Measurements from ENCODE around the gene LGALS7.
"Not testable (repeated sequence)": the region's sequence is repeated elsewhere in the genome, so short reads cannot be mapped to it uniquely, and the experiment has no call there.

The LGALS7 gene

DNA sequence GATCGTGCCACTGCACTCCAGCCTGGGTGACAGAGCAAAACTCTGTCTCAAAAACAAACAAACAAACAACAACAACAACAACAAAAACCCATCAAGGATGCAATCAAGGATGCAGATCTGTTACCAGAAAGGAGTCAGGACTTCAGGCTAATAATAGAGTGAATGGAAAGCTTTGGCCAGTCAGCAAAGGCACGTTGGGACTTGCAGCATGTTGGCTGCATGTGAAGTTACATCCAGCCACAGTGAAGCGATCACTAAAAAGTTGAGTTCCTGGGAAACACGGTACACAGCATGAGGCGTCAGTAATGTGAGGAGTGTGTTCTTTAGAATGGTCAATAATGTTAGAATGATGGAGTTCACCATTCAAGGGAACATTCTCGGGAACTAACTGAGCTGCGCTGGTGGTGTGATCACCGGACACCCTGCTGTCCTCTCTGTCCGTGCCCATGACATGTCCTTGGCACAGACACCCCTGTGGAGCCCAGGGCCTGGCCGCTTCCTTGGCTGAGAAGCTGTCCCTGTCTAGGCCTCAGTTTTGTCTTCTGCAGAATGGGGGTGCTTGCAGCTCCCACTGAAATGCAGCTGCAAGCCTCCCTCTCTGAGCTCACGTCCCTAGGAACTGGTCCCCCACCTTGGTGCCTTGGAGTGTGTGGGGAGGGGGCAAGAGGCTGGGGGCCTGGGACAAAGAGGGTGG, 13.4 kb upstream of the LGALS7 start:
- TF ChIP-seq, protein P1, sequence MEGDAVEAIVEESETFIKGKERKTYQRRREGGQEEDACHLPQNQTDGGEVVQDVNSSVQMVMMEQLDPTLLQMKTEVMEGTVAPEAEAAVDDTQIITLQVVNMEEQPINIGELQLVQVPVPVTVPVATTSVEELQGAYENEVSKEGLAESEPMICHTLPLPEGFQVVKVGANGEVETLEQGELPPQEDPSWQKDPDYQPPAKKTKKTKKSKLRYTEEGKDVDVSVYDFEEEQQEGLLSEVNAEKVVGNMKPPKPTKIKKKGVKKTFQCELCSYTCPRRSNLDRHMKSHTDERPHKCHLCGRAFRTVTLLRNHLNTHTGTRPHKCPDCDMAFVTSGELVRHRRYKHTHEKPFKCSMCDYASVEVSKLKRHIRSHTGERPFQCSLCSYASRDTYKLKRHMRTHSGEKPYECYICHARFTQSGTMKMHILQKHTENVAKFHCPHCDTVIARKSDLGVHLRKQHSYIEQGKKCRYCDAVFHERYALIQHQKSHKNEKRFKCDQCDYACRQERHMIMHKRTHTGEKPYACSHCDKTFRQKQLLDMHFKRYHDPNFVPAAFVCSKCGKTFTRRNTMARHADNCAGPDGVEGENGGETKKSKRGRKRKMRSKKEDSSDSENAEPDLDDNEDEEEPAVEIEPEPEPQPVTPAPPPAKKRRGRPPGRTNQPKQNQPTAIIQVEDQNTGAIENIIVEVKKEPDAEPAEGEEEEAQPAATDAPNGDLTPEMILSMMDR (IDR thresholded peaks at IDR 0.05): no peak
- peaks cover 20% of the 10 kb centered on the region for H3K27me3 Mint-ChIP-seq (ENCODE audit: low read depth, poor library complexity)

DNA sequence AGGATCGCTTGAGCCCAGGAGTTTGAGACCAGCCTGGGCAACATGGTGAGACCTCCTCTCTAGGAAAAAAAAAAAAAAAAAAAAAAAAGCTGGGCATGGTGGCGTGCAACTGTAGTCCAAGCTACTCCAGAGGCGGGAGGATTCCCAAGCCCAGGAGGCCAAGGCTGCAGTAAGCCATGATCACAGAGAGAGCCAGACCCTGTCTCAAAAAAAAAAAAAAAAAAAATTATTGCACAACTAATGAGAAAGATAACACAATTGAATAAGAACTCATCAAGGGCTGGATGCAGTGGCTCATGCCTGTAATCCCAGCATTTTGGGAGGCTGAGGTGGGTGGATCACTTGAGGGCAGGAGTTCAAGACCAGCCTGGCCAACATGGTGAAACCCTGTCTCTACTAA, 12.7 kb upstream of the LGALS7 start:
- peaks cover 20% of the 10 kb centered on the region for H3K27me3 Mint-ChIP-seq (ENCODE audit: low read depth, poor library complexity)
- not testable (repeated sequence) for H3K9me3 Mint-ChIP-seq; H3K4me3 Mint-ChIP-seq; H3K27ac Mint-ChIP-seq; H3K4me1 Mint-ChIP-seq; H3K36me3 Mint-ChIP-seq (ENCODE audit: low read depth); DNase-seq

More for the DNA sequence above, 13.4 kb upstream of the LGALS7 start:
- no peak for DNase-seq
- H3K4me3 Mint-ChIP-seq: no peak overlapping the region
- H3K4me1 Mint-ChIP-seq: peaks cover 8% of the 10 kb centered on the region
- H3K27ac Mint-ChIP-seq: no peak overlapping the region
- no peaks in the 10 kb centered on the region for H3K36me3 Mint-ChIP-seq (ENCODE audit: low read depth)
- no peaks in the 10 kb centered on the region for H3K9me3 Mint-ChIP-seq

DNA sequence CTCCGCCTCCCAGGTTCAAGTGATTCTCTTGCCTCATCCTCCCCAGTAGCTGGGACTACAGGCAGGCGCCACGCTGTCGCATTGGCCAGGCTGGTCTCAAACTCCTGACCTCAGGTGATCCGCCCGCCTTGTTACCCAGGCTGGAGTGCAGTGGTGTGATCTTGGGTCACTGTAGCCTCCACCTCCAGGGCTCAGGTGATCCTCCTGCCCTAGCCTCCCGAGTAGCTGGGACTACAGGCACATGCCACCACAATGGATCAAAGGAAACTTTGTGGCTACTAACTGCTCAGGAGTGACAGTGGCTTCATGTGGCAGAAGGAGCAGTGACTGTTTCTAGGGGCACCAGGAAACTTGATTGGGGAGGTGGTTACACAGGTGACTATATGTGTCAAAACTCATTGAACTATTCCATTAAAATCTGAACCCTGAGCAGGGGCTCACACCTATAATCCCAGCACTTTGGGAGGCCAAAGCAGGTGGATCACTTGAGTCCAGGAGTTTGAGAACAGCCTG, 11.9 kb upstream of the LGALS7 start:
- DNase-seq: no peak
- peaks cover 25% of the 10 kb centered on the region for H3K27me3 Mint-ChIP-seq (ENCODE audit: low read depth, poor library complexity)
- H3K4me3 Mint-ChIP-seq: no peak overlapping the region

DNA sequence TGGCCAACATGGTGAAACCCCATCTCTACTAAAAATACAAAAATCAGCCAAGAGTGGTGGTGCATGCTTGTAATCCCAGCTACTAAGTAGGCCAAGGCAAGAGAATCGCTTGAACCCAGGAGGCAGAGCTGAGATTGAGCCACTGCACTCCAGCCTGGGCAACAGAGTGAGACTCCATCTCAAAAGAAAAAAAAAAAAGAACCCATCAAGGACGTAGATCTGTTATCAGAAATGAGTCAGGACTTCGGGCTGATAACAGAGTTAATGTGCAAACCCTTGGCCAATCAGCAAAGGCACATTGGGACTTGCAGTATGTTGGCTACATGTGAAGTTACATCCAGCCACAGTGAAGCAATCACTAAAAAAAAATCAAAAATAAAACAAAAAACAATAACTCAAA, 10.9 kb upstream of the LGALS7 start:
- peaks cover 8% of the 10 kb centered on the region for H3K4me1 Mint-ChIP-seq
- DNase-seq: no peak
- H3K9me3 Mint-ChIP-seq: no peaks in the 10 kb centered on the region
- no peak overlapping the region for H3K27ac Mint-ChIP-seq
- TF ChIP-seq, protein P1 (IDR thresholded peaks at IDR 0.05): no peak
- H3K4me3 Mint-ChIP-seq: no peak overlapping the region
- no peaks in the 10 kb centered on the region for H3K36me3 Mint-ChIP-seq (ENCODE audit: low read depth)
- peaks cover 34% of the 10 kb centered on the region for H3K27me3 Mint-ChIP-seq (ENCODE audit: low read depth, poor library complexity)

More for the DNA sequence above, 11.9 kb upstream of the LGALS7 start:
- TF ChIP-seq, protein P1 (IDR thresholded peaks at IDR 0.05): no peak
- no peak overlapping the region for H3K27ac Mint-ChIP-seq
- no peaks in the 10 kb centered on the region for H3K9me3 Mint-ChIP-seq
- H3K4me1 Mint-ChIP-seq: peaks cover 8% of the 10 kb centered on the region
- no peaks in the 10 kb centered on the region for H3K36me3 Mint-ChIP-seq (ENCODE audit: low read depth)

DNA sequence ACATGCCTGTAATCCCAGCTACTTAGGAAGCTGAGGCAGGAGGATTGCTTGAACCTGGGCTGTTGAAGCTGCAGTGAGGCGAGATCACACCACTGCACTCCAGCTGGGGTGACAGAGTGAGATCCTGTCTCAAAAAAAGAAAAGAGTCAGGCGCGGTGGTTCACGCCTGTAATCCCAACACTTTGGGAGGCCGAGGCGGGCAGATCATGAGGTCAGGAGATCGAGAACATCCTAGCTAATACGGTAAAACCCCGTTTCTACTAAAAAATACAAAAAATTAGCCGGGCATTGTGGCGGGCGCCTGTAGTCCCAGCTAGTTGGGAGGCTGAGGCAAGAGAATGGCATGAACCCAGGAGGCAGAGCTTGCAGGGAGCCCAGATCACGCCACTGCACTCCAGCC, 8.9 kb upstream of the LGALS7 start:
- H3K9me3 Mint-ChIP-seq; H3K4me3 Mint-ChIP-seq; H3K4me1 Mint-ChIP-seq; H3K36me3 Mint-ChIP-seq (ENCODE audit: low read depth); H3K27ac Mint-ChIP-seq; DNase-seq: not testable (repeated sequence)
- H3K27me3 Mint-ChIP-seq (ENCODE audit: low read depth, poor library complexity): peaks cover 34% of the 10 kb centered on the region

DNA sequence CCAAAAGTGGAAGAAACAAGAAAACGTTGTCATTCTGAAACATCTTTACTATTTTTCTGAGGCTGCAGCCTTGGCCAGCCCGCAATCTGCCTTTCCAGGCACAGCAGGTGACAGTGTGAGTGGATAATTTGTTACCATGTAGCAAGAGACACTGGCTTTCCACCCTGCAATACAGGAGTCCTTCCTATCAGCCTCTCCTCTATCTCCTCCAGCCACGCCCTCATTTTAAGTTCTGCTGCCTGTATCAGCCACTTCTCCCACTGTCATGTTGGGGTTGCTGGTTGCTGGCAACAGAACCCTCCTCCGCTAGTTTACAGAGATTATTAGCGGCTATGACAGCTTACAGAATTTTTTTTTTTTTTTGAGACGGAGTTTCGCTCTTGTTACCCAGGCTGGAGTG, 7.7 kb upstream of the LGALS7 start:
- no peaks in the 10 kb centered on the region for H3K36me3 Mint-ChIP-seq (ENCODE audit: low read depth)

More for the DNA sequence above, 7.7 kb upstream of the LGALS7 start:
- no peak overlapping the region for H3K4me3 Mint-ChIP-seq
- TF ChIP-seq, protein P1 (IDR thresholded peaks at IDR 0.05): no peak
- H3K9me3 Mint-ChIP-seq: no peaks in the 10 kb centered on the region
- no peaks in the 10 kb centered on the region for H3K4me1 Mint-ChIP-seq
- H3K27me3 Mint-ChIP-seq (ENCODE audit: low read depth, poor library complexity): peaks cover 34% of the 10 kb centered on the region
- DNase-seq: no peak
- no peak overlapping the region for H3K27ac Mint-ChIP-seq
